Epithelial cell of esophagus (primary cell): ENCODE results near the gene SETBP1.

Source experiments
- DNase-seq: peaks from one replicate; pipeline ENCODE4 v3.0.0; 2010; ENCODE audit warnings: low read depth
- H3K4me3 ChIP-seq: 2 replicates; pipeline ENCODE4 v1.5.1; 2011; ENCODE audit warnings: mild to moderate bottlenecking, low read length, control low read depth
- CTCF ChIP-seq: IDR thresholded peaks from 2 replicates; pipeline ENCODE4 v1.5.1; 2011; ENCODE audit warnings: low read depth, mild to moderate bottlenecking, low read length, control low read depth, inconsistent platforms; ENCODE audit not compliant: insufficient read depth; ENCODE audit errors: missing control alignments

SETBP1 gene

GRCh38 chr18:44869533-44869932, 188.8 kb downstream of the SETBP1 start:
- no peak for DNase-seq
- TF ChIP-seq CTCF, result no peak
- no peak overlapping the region for H3K4me3 ChIP-seq

DNA sequence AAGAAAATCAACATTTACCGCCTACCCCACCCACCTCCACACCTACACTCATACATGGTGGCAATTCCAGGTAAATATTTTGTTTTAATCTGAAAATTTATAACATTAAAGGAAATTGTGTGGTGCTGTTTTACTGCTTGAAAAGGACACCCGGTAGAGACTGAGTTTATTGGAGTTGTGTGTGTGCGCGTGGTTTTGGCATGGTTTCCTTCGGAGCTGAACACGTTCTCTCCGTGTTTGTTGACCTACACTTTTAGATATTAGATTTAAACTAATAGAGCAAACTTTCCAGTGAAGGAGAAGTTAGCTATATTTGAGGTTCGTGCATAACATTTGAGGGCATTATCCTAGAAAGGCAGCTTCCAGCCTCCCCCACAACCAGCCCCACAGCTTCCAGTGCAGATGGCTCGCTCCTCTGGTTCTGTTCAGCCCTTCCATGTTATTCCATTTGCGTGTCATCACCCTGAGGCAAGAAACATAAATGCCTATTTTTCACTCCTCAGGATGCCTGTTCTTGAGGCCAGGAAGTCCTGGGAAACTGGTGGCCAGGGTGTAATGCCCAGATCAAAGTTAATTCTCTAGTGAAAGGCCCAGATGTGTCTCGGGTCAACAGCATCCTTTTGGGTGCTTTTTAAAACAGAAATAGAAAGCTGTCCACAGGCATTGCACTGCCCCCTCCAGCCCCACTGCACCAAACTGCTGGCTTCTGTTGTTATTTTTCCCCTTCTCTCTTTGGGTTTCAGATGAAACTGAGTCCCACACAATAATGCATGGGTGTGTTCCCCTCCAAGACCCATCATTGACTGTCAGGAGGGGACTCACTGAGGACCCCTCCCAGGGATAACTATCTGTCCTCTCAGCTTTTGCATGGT, 190.2 kb downstream of the SETBP1 start:
- peak; percentile 23 for DNase-seq
- TF ChIP-seq CTCF, result no peak
- no peak overlapping the region for H3K4me3 ChIP-seq

- H3K4me3 ChIP-seq, result no peak overlapping the region
- TF ChIP-seq CTCF, result no peak
- DNase-seq, result no peak
Measured at GRCh38 chr18:44871771-44872170, 191.1 kb downstream of the SETBP1 start.

DNA sequence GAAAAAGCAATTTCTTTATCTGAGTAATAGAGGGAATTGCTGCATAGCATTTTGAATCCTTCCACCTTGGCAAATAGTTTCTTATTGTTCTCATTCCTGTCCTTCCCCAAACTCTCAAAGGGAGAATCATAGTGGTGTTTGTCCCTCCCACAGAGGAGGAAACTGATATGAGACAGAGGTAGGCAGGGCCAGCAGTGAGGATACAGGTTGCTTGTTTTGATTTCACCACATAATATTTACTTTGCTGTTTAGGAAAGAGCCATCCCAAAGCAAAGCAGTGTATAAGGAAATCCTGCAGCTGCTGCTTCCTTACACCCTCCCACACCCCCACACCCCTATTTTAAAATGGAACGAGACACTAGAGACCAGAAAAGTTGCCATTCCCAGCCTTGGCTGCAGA, 195.3 kb downstream of the SETBP1 start:
- no peak for DNase-seq
- TF ChIP-seq CTCF, result no peak
- H3K4me3 ChIP-seq, result no peak overlapping the region

- no peak overlapping the region for H3K4me3 ChIP-seq
- no peak for DNase-seq
- no peak for TF ChIP-seq CTCF
Measured at GRCh38 chr18:44876755-44877154, 196.1 kb downstream of the SETBP1 start.

DNA sequence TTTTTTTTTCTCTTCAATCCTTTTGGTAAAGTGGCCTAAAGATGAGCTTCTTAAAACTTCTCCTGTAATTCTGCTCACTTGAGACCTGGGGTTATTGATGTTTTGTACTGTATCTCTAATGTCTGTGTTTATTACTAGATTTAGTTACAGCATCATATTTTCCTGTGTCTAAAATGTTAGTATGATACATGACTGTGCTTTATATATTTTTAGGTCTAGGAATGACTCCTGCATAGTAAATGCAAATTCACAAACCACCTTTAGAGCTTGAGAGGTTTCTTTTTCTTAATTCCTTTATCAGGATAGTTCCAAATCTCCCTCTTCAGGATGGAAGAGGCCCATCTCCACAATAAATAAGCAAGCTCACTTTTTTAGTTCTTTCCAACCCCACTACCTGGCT, 197.6 kb downstream of the SETBP1 start:
- no peak for TF ChIP-seq CTCF
- no peak overlapping the region for H3K4me3 ChIP-seq
- no peak for DNase-seq

DNA sequence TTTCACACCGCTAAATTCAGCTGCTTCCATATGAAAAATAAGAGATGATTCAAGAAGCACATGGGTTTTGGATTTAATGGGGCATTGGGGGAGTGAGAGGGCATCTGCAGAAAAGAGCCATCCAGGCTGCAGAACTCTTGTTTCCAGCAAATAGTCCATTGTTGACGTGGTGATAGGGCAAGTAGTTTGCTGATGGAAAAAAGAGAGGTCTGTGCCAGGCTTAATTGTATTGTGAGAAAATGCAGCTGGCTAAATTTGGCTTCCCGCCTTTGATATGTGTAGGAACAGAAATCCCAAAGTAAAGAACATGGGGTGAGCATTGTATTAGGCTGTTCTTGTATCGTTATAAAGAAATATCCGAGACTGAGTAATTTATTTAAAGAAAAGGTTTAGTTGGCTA, 199.5 kb downstream of the SETBP1 start:
- no peak overlapping the region for H3K4me3 ChIP-seq
- DNase-seq, result no peak
- no peak for TF ChIP-seq CTCF
